Measurements from ENCODE around the gene SAP130. TPM values are rescaled to one million over a fixed set of nuclear protein-coding genes. Genes with fewer than 3 reads are reported as not detected.

Gene SAP130
- polyA plus RNA-seq, 1 of the 3 experiments (the other 2 are of a cell fraction), result 19.0 TPM

- no peak for TF ChIP-seq REST (IDR thresholded peaks at IDR 0.05; ENCODE audit: low read depth, low read length)
These were observed 87.2 kb downstream of the SAP130 start (continued) for GRCh38 chr2:127940641-127941040.

- Histone ChIP-seq H3K9me3 (no peaks in the 10 kb centered on the region), H3K4me3 (ENCODE audit: low read depth in 2 of 2, low read length in 1 of 2) (no peak overlapping the region), H3K36me3 (replicated peaks in 1 of 2; ENCODE audit: control insufficient read depth in 1 of 2, insufficient read depth in 2 of 2, low read length in 1 of 2) (peaks cover 0 to 1% of the 10 kb centered on the region in 2 experiments), H2AFZ (ENCODE audit: low read depth) (no peak overlapping the region), H3K79me2 (ENCODE audit: insufficient read depth) (no peaks in the 10 kb centered on the region), H3K9ac (no peak overlapping the region), H3K27ac (ENCODE audit: low read depth in 2 of 2, low read length in 1 of 2) (no peak overlapping the region), H4K20me1 (ENCODE audit: insufficient read depth) (no peaks in the 10 kb centered on the region), H3K4me2 (no peak overlapping the region), H3K27me3 (ENCODE audit: insufficient read depth) (no peaks in the 10 kb centered on the region), H3K4me1 (ENCODE audit: control insufficient read depth in 1 of 2, insufficient read depth in 2 of 2, low read depth in 1 of 2, low read length in 1 of 2) (no peaks in the 10 kb centered on the region), H3K9me2 (no peaks in the 10 kb centered on the region), H3F3A (replicated peaks; ENCODE audit: insufficient read depth) (no peaks in the 10 kb centered on the region)
- TF ChIP-seq SIN3A (IDR thresholded peaks at IDR 0.05; ENCODE audit: borderline replicate concordance, low read depth, low read length) (no peak), SMC3 (IDR thresholded peaks at IDR 0.05; ENCODE audit: low read depth, low read length) (no peak), FOSL2 (IDR thresholded peaks at IDR 0.05; ENCODE audit: borderline replicate concordance, low read depth) (no peak), JUND (IDR thresholded peaks at IDR 0.05) (no peak), NFIC (IDR thresholded peaks at IDR 0.05; ENCODE audit: borderline replicate concordance) (no peak), PBX3 (IDR thresholded peaks at IDR 0.05) (no peak), FOXJ3 (CRISPR knock-in tag; IDR thresholded peaks at IDR 0.05) (no peak), GABPA (IDR thresholded peaks at IDR 0.05; ENCODE audit: low read depth) (no peak), RFX5 (IDR thresholded peaks at IDR 0.05; ENCODE audit: low read length) (no peak), TCF12 (IDR thresholded peaks at IDR 0.05) (no peak)
- DNase-seq, result no peak
- 90% methylated on average over 6 of the region's 6 CpGs for WGBS (ENCODE audit: low lambda C conversion rate)
- POLR2A ChIA-PET, result no interaction called here
- CTCF ChIA-PET, result no interaction called here
These were observed 92.5 kb downstream of the SAP130 start for GRCh38 chr2:127935337-127935736.

GRCh38 chr2:127932199-127932876 lies 95.5 kb downstream of the SAP130 start:
- Histone ChIP-seq H3K4me2 (no peak overlapping the region), H3K4me1 (ENCODE audit: control insufficient read depth in 1 of 2, insufficient read depth in 2 of 2, low read depth in 1 of 2, low read length in 1 of 2) (no peaks in the 10 kb centered on the region), H3K9me3 (no peaks in the 10 kb centered on the region), H3K79me2 (ENCODE audit: insufficient read depth) (no peaks in the 10 kb centered on the region), H3F3A (replicated peaks; ENCODE audit: insufficient read depth) (peaks cover 3% of the 10 kb centered on the region), H4K20me1 (ENCODE audit: insufficient read depth) (no peaks in the 10 kb centered on the region), H3K9ac (no peak overlapping the region), H3K4me3 (ENCODE audit: low read depth in 2 of 2, low read length in 1 of 2) (no peak overlapping the region), H3K27me3 (ENCODE audit: insufficient read depth) (no peaks in the 10 kb centered on the region), H3K36me3 (replicated peaks in 1 of 2; ENCODE audit: control insufficient read depth in 1 of 2, insufficient read depth in 2 of 2, low read length in 1 of 2) (no peaks in the 10 kb centered on the region), H3K27ac (ENCODE audit: low read depth in 2 of 2, low read length in 1 of 2) (no peak overlapping the region), H3K9me2 (no peaks in the 10 kb centered on the region), H2AFZ (ENCODE audit: low read depth) (no peak overlapping the region)
- WGBS (ENCODE audit: low lambda C conversion rate), result 56% methylated on average over 7 of the region's 7 CpGs
- ChIA-PET CTCF (interaction anchor here (0.9 kb wide), 1 partner anchor 14 kb away, joined by 3 read pairs; no protein-coding TSS in a partner anchor), POLR2A (no interaction called here)
- no peak for DNase-seq
- TF ChIP-seq SMC3 (IDR thresholded peaks at IDR 0.05; ENCODE audit: low read depth, low read length) (no peak), RCOR1 (IDR thresholded peaks at IDR 0.05; ENCODE audit: low read length) (no peak), RXRA (IDR thresholded peaks at IDR 0.05; ENCODE audit: borderline replicate concordance, low read depth) (no peak), PBX3 (IDR thresholded peaks at IDR 0.05) (peak; percentile 51), TAF1 (IDR thresholded peaks at IDR 0.05; ENCODE audit: borderline replicate concordance, low read depth, low read length) (no peak)
